Nephron progenitor cell (in vitro differentiated cells): ENCODE results near the gene ALDH4A1.

Experiments
- DNase-seq: peaks from one replicate; pipeline ENCODE4 v3.0.0; 2021
- H3K27ac Mint-ChIP-seq: 2 replicates; pipeline ENCODE4 v1.8.0; 2021; ENCODE audit warnings: mild to moderate bottlenecking, moderate library complexity, mixed read lengths
- H3K27me3 Mint-ChIP-seq: 2 replicates; pipeline ENCODE4 v1.8.0; 2021; ENCODE audit warnings: mild to moderate bottlenecking, low read depth, mixed read lengths; ENCODE audit not compliant: poor library complexity
- H3K36me3 Mint-ChIP-seq: 2 replicates; pipeline ENCODE4 v1.8.0; 2021; ENCODE audit warnings: low read depth, mixed read lengths
- H3K4me1 Mint-ChIP-seq: 2 replicates; pipeline ENCODE4 v1.8.0; 2021; ENCODE audit warnings: mixed read lengths
- H3K4me3 Mint-ChIP-seq: 2 replicates; pipeline ENCODE4 v1.8.0; 2021; ENCODE audit warnings: mild to moderate bottlenecking, moderate library complexity, mixed read lengths
- H3K9me3 Mint-ChIP-seq: 2 replicates; pipeline ENCODE4 v1.8.0; 2021; ENCODE audit warnings: mild to moderate bottlenecking, moderate library complexity, mixed read lengths
- CTCF ChIP-seq: fragments of 200-600 bp; sonication (generic); IDR thresholded peaks from 2 replicates; pipeline ENCODE4 v1.5.0; 2021; ENCODE audit warnings: antibody characterized with exemption

ALDH4A1 gene

GRCh38 chr1:18929686-18930085, 27.3 kb upstream of the ALDH4A1 start:
- no peak for TF ChIP-seq CTCF
- Mint-ChIP-seq H3K4me3 (no peak overlapping the region), H3K4me1 (peaks cover 48% of the 10 kb centered on the region), H3K36me3 (peaks cover 5% of the 10 kb centered on the region), H3K27ac (no peak overlapping the region), H3K9me3 (peaks cover 4% of the 10 kb centered on the region), H3K27me3 (peaks cover 20% of the 10 kb centered on the region)
- no peak for DNase-seq

- no peak for DNase-seq
- no peak for TF ChIP-seq CTCF
- H3K4me1 Mint-ChIP-seq, result peaks cover 55% of the 10 kb centered on the region
- H3K27me3 Mint-ChIP-seq, result peaks cover 20% of the 10 kb centered on the region
- no peak overlapping the region for H3K27ac Mint-ChIP-seq
- peaks cover 4% of the 10 kb centered on the region for H3K9me3 Mint-ChIP-seq
- H3K4me3 Mint-ChIP-seq, result no peak overlapping the region
- H3K36me3 Mint-ChIP-seq, result peaks cover 5% of the 10 kb centered on the region
These were observed 26.6 kb upstream of the ALDH4A1 start for GRCh38 chr1:18928985-18929384.

GRCh38 chr1:18928406-18928805, 26.1 kb upstream of the ALDH4A1 start:
- TF ChIP-seq CTCF, result no peak
- Mint-ChIP-seq H3K27ac (no peak overlapping the region), H3K4me3 (no peak overlapping the region), H3K36me3 (peaks cover 5% of the 10 kb centered on the region), H3K4me1 (peaks cover 60% of the 10 kb centered on the region), H3K9me3 (peaks cover 4% of the 10 kb centered on the region), H3K27me3 (peaks cover 20% of the 10 kb centered on the region)
- no peak for DNase-seq

- peaks cover 63% of the 10 kb centered on the region for H3K4me1 Mint-ChIP-seq
- peaks cover 5% of the 10 kb centered on the region for H3K36me3 Mint-ChIP-seq
- no peak for DNase-seq
- H3K9me3 Mint-ChIP-seq, result peaks cover 4% of the 10 kb centered on the region
- peaks cover 17% of the 10 kb centered on the region for H3K27me3 Mint-ChIP-seq
- no peak for TF ChIP-seq CTCF
- no peak overlapping the region for H3K4me3 Mint-ChIP-seq
- H3K27ac Mint-ChIP-seq, result no peak overlapping the region
These were observed 25.4 kb upstream of the ALDH4A1 start for GRCh38 chr1:18927654-18928272.

GRCh38 chr1:18927082-18927653, 24.8 kb upstream of the ALDH4A1 start:
- H3K27ac Mint-ChIP-seq, result no peak overlapping the region
- TF ChIP-seq CTCF, result no peak
- peaks cover 63% of the 10 kb centered on the region for H3K4me1 Mint-ChIP-seq
- no peak for DNase-seq
- H3K4me3 Mint-ChIP-seq, result no peak overlapping the region
- peaks cover 5% of the 10 kb centered on the region for H3K36me3 Mint-ChIP-seq
- H3K9me3 Mint-ChIP-seq, result peaks cover 4% of the 10 kb centered on the region
- peaks cover 11% of the 10 kb centered on the region for H3K27me3 Mint-ChIP-seq
